NCI-H2081 treated with DMSO at 0.1 percent for 48 hours (cell line): ENCODE results near the gene MFNG.

Experiments used
- DNase-seq: peaks from one replicate; lab custom pipeline; 2025; lab: John Stamatoyannopoulos, UW

The MFNG gene

GRCh38 chr22:37511395-37512104, 25.4 kb upstream of the MFNG start:
- DNase-seq, result no peak

DNA sequence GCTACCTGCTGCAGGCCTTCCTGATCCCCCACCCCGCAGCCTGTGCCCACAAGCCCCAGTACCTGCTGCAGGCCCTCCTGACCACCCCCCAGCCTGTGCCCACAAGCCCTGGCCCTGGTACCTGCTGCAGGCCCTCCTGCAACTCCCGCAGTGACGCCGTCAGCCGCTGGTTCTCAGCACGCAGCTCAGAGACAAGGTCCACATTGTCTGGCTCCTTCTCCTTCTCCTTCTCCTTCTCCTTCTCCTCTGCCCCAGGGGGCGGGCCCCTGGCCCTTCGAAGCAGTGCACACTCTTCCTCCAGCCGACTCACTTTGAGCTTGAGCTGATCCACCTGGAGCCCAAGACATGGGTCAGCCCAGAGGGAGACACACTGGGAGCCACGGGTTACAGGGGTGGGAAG, 23.9 kb upstream of the MFNG start:
- DNase-seq, result no peak

- no peak for DNase-seq
These were observed 23.1 kb upstream of the MFNG start for GRCh38 chr22:37509059-37509860.

- DNase-seq, result no peak
These were observed 22.3 kb upstream of the MFNG start for GRCh38 chr22:37508431-37508992.

GRCh38 chr22:37507731-37508130, 21.5 kb upstream of the MFNG start:
- DNase-seq, result no peak

- no peak for DNase-seq
These were observed 19.8 kb upstream of the MFNG start for GRCh38 chr22:37505989-37506388.

DNA sequence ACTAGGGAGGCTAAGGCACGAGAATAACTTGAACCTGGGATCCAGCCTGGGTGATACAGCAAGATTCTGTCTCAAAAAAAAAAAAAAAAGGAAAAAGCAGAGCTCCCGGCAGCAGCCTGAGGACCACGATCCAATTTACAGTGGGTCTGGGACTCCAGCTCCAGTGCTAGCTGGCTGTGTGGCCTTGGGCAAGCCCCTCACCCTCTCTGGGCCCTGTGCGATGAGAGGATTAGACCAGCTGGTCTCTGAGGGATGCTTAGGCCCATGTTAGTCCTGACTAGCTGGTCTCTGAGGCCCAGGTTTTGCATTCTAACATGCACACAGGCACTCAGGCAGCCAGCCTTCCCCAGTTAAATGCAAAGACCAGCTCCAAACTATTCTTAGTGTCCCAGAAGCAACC, 19.4 kb upstream of the MFNG start:
- DNase-seq, result no peak

DNA sequence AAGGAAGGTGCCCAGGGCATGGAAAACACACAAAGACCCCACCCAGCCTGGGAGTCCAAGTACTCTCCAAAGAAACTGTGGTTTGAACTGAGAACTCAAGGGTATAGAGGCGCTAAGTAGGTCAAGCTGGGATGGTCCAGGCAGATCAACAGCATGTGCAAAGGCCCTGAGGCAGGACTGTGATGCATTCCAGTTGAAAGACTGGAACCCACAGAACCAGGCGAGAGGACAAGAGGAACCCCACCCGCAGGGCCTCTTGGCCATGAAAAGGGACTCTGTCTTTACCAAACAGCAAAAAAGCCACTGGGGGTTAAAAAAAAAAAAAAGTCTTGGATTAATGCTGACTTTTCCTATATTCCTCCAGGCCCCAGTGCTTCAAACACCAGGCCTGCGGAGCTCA, 18.8 kb upstream of the MFNG start:
- no peak for DNase-seq

GRCh38 chr22:37503850-37504249, 17.7 kb upstream of the MFNG start:
- no peak for DNase-seq

- no peak for DNase-seq
These were observed 17.0 kb upstream of the MFNG start for GRCh38 chr22:37503183-37503683.

DNA sequence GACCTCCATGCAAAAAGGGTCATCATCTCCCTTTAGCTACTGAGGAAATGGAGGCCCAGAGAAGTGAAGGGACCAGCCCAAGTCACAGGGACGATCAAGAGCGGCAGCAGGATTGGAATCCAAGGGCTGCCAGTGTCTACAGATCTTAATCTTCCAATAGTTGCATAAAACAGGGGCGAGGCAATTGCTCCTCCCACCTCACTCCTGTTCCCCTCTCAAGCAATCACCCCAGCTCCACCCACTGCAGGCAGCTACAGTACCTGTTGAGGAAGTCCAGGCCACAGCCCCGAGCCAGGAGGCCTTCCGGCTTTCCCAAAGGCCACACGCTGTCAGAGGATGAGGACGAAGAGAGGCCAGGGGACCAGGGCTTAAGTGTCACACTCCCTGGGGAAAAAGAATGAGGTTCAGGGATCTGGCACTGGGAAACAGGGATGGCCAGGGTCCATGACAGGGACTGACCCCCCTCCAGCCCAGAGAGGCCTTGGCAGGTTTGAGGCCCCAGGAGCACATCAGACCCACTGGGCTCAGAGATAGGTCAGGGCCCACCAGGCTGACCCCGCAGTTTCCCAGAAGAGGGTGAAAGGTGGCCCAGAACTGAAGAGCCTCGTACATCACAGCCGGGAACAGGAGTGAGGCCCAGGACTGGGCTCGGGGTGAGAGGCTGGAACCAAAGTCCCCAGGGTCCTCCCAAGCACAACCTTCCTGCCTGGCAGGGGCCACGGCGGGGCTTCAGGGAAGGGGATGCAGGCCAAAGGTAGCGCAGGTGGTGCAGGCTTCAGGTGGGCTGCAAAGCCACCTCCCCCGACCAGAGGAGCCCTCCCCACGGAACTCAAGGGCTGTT, 16.4 kb upstream of the MFNG start:
- no peak for DNase-seq

DNA sequence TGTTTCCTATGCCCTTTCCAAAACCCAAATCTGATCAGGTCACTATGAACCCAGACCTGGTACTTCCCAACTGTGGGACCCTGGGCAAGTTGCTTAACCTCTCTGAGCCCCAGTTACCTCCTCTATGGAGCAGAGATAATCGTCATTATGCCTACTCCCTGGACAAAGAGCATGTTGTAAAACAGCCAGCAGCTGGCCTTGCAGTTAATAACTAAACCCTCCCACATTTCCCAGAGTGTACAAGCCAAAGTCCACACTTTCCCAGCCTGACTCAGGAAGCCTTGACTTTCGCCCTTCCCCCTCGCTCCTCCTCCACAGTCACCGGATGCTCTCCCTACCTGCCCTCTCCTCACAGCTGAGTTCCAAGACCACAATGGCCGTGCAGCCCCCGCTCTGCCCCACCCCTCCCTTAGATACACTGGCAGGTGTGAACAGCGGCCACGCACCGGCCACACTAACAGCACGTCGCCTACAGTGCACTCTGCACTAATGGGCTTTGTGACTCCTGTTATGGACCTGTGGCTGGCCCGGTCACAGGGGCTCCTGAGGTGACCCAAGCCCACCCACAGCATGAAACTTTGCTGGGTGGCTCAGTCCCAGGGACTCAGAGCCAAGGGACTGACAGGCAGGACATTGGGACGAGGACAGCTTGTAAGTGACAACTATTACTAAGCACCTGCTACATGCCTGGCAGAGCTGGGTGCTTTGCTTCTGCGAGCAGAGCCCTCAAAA, 15.6 kb upstream of the MFNG start:
- no peak for DNase-seq

DNA sequence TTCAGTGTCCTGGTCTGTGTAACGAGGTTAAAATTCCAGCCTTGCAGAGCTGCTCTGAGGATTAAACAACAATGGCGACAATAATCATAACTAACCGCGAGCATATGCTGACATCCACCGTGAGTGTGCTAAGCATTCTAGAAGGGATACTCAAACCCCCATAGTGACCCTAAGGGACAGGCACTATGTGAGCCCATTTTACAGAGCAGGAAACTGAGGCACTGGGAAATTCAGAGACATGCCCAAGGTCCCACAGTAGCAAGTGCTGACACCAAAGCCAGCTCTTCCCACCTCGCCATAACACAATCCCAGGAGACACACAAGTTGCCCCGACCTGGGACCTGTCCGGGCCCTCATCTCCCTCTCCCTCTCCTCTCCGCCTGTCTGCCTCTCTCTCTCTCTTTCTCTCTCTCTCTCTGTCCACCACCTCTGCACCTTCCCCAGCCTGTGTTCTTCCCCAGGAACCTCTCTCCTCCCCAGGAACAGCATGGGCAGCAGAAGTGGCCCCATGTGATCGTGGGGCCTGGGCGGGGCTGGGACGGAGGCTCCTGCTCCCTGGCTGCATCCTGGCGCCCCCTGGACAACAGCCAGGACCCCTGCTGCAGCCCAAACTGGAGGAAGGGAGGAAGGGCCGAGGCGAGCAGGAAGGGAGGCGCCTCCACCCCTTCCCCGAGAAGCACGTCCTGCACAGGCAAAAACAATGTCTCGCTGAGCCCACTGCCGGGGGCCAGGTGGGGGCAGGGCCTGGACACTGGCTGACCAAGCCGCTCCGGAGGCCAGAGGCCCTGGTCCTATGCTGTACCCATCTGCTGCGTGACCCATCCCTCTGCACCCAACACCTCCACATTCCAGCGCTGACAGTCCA, 14.8 kb upstream of the MFNG start:
- DNase-seq, result no peak

DNA sequence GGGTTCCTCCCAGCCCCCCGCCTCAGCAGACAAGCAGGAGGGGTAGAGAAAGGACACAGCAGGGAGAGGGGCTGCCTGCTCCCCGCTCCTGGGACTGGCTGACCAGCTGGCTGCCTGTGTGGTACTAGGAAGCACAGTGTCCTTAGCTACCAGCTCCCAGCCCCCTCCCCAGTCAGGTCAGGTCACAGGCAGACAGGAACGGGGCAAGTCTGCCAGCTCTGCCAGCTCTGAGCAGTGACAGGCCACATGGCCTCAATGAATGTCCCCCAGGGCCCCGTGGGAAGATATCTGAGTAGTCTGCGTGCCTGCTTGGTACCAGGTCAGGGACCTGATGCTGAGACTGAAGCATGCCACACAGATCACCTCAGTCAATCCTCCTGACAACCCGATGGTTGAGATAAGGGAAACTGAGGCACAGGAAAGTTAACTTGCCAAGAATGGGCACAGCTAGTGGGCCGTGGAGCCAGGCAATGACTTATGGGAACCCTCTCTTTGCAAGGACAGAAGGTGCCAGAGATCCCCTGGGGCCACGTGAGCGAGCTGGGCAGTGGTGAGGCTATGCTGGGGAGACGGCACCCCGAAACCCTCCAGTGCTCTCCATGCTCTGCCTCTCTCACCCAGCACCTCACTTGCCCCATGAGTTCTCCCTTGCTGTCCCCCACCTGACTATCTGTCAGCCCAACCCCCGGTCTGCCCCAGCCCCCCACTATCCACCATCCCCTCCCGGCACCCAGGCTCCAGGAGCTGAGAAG, 13.8 kb upstream of the MFNG start:
- no peak for DNase-seq

DNA sequence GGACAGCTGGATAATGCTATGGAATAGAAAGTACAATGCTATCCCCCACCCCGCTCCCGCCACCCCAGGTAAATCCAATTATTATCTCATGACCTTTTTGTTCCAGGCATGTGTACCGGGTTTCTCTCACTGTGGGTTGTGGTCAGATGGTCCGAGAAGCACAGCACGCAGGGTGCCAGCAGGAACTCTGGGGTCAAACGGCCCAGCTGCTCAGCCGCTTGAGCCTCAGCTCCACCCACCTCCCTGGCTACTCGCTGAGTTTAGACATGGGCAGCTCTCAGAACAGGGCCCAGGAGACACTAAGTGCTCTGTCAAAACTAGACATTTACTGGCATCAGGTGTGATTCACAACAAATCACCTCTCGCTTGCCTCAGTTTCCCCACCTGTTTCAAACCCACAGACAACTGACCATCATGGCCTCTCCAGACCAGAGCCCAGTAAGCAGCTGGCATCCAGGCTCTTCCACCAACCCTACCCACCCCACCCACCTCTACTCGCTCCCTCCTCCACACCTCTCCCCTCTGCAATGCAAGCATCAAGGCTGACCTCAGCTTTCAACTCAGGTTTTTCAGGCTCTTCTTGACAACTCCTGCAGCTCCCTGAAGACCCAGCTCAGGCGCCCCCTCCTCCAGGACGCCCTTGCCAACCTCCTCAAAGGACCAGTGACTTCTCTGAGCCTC, 13.0 kb upstream of the MFNG start:
- no peak for DNase-seq

DNA sequence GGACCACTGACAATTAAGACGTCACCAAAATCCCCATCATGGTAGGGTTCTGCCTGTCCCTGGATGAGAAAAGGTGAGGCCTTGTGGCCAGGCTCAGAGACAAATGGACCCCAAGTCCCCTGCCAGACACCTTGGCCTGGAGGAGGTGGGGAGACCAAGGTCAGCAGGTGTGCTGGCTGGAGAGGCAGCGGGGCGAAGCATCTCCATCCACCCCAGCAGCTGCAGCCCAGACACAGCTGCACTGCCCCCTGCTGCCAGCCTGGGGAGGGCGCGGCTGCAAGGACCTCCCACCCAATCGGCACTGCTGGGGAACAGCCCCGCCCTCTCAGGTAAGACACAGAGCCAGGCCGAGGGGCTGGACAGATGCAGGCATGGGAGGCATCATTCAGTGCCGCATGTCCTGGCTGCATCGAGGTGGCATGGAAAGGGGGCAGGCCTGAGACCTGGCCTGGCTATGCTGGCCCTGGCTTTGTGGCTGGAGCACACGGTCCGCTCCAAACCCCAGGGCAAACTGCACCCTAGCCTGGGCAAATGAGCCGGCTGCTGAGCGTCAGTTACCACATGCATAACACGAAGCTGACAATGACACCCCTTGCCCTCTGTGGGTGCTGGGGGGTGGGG, 12.2 kb upstream of the MFNG start:
- DNase-seq, result no peak

DNA sequence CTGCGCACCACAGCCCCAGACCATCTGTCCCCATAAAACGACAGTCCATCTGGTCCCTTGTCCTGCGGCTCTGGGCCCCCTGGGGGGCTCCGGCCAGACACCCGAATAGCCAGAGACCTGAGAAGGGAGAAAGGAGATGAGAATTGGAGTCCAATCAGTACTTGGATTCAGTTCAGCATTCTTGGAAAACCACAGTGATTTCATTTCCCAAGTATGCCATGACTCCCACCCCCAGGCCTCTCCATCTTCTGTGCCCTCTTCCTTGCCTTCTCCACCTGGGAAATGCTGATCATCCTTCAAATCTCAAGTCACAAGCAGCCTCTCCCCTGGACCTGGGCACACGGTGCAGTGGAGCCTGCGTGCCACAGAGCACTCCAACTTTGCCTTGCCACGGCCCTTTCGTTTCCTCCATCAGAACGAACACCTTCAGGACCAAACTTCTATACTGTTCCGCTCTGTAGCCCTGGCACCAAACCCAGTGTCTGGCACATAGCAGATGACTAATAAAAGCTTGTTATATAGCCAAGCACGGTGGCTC, 10.9 kb upstream of the MFNG start:
- DNase-seq, result no peak

DNA sequence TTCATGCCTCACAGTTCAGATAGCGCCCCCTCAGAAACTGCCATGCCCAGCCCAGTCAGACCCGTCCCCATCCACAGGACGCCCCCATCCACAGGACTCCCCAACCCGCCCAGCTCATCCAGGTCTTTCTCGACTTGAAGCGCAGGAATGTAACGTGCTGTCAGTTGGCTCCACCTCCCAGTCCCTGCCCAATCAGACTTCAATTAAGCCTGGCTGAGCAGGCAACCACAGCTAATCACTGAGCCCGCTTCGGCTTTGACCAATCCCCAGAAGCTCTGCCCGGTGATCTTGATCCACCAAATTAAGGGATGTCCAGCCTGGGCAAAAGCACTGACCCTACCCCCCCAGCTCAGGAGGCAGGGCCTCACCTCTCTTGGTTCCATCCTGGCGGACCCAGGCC, 10.5 kb upstream of the MFNG start:
- DNase-seq, result no peak
